Suprapubic skin (tissue), 4 donors: ENCODE results near the gene SST. TPM values are rescaled to one million over a fixed set of nuclear protein-coding genes. Genes with fewer than 3 reads are reported as not detected.

Source experiments
- DNase-seq, 2 donors: peaks; one replicate each; pipeline ENCODE4 v3.0.0-alpha.2; 2019; ENCODE audit warnings: low spot score in 2 of 2
- H3K27ac ChIP-seq: fragments of 200-600 bp; sonication (generic); one replicate; pipeline ENCODE4 v1.5.1; 2019
- H3K27me3 ChIP-seq: fragments of 200-600 bp; sonication (generic); one replicate; pipeline ENCODE4 v1.5.1; 2019
- H3K36me3 ChIP-seq: fragments of 200-600 bp; sonication (generic); one replicate; pipeline ENCODE4 v1.5.1; 2019
- H3K4me1 ChIP-seq: fragments of 200-600 bp; sonication (generic); one replicate; pipeline ENCODE4 v1.5.1; 2019
- H3K4me3 ChIP-seq: fragments of 200-600 bp; sonication (generic); one replicate; pipeline ENCODE4 v1.5.1; 2019; ENCODE audit warnings: mild to moderate bottlenecking
- H3K9me3 ChIP-seq: fragments of 200-600 bp; sonication (generic); one replicate; pipeline ENCODE4 v1.5.1; 2019
- CTCF ChIP-seq, 2 donors: fragments of 200-600 bp in 1 of 2; fragments of 450-650 bp in 1 of 2; sonication (generic) in 1 of 2; IDR thresholded peaks; one replicate each; pipeline ENCODE4 v1.5.1; 2016 to 2019; ENCODE audit warnings: antibody characterized with exemption in 2 of 2, mild to moderate bottlenecking in 1 of 2, moderate library complexity in 1 of 2
- EP300 ChIP-seq: sonication (generic); formaldehyde crosslinking; IDR thresholded peaks from one replicate; pipeline ENCODE4 v1.6.1; 2017; ENCODE audit warnings: antibody characterized with exemption
- POLR2A ChIP-seq, 2 donors: fragments of 450-650 bp; IDR thresholded peaks; one replicate each; pipeline ENCODE4 v1.6.1; 2017; ENCODE audit warnings: antibody characterized with exemption in 2 of 2, mild to moderate bottlenecking in 2 of 2, moderate library complexity in 2 of 2
- POLR2AphosphoS5 ChIP-seq, 3 donors: sonication (generic); formaldehyde crosslinking; IDR thresholded peaks; one replicate each; pipeline ENCODE4 v1.6.1; 2017; ENCODE audit warnings: antibody characterized with exemption in 3 of 3
- WGBS: methylation state at CpG from one replicate; pipeline ENCODE4 v1.1.5; 2018; 5-methylcytosine and 5-hydroxymethylcytosine counted together
- total RNA-seq, 4 donors: library from RNA; depleted of rRNA; stranded (reverse); fragments of >200 nt; gene quantifications; one replicate each; pipeline ENCODE4 v1.1.0, GENCODE V29; 2016

Gene SST
- total RNA-seq, 4 donors from 2014 or later, result 4.8 TPM; not detected in 3

- WGBS, result 55% methylated on average over 5 of the region's 5 CpGs
- H3K36me3 ChIP-seq, result no peaks in the 10 kb centered on the region
- peaks cover 5% of the 10 kb centered on the region for H3K27me3 ChIP-seq
- H3K27ac ChIP-seq, result no peak overlapping the region
- H3K4me3 ChIP-seq, result no peak overlapping the region
- DNase-seq, result no peak
- H3K9me3 ChIP-seq, result no peaks in the 10 kb centered on the region
- H3K4me1 ChIP-seq, result no peaks in the 10 kb centered on the region
- TF ChIP-seq EP300 (no peak), POLR2A (IDR thresholded peaks at IDR 0.05) (no peak)
Measured at GRCh38 chr3:187623285-187623814, 46.8 kb downstream of the SST start.

DNA sequence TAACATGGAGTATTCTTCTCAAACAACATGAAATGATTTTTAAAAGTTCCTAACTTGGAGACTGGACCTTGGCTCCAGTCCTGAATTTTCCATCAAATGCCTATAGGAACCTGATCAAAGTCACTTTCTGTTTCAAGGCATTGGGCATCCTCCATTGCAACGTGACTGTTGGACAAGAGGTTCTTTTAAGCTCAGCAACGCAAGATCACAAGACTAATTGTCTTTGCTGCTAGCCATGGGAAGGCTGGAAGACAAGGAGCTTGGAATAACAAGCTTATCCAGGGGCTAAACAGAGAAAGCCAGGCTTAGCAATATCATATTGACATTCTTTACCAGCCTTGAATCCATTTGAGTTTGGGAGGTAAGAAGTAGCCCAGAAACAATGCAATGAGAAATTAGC is 48.3 kb downstream of the SST start:
- Histone ChIP-seq H3K36me3 (no peaks in the 10 kb centered on the region), H3K4me1 (no peaks in the 10 kb centered on the region), H3K27ac (no peak overlapping the region), H3K9me3 (no peaks in the 10 kb centered on the region), H3K4me3 (no peak overlapping the region), H3K27me3 (peaks cover 5% of the 10 kb centered on the region)
- DNase-seq, result no peak
- no peak for TF ChIP-seq POLR2AphosphoS5 (IDR thresholded peaks at IDR 0.05)
- no peak for TF ChIP-seq POLR2A (IDR thresholded peaks at IDR 0.05)
- TF ChIP-seq EP300, result no peak
- TF ChIP-seq CTCF (IDR thresholded peaks at IDR 0.05), result no peak
- 71% methylated on average over 2 of the region's 2 CpGs for WGBS

DNA sequence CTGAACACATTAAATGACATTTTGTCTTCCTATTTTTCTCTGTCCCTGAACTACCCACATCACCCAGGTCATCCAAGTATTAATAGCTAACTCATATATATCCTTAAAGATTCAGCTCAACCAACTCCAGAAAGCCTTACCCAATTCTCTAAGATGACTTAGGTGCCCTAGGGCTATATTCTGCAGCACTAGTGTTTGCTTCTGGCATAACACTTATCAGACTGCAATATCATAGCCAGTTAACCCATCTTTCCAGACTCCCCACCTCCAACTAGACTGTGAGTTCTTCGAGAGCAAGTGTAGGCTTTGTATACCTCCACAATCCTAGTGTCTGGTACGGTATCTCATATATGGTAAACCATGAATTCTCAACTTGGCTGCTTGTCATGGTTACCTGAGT is 50.7 kb downstream of the SST start:
- Histone ChIP-seq H3K27me3 (peaks cover 5% of the 10 kb centered on the region), H3K4me3 (no peak overlapping the region), H3K4me1 (no peaks in the 10 kb centered on the region), H3K27ac (no peak overlapping the region), H3K36me3 (no peaks in the 10 kb centered on the region), H3K9me3 (no peaks in the 10 kb centered on the region)
- 89% methylated on average over 2 of the region's 2 CpGs for WGBS
- TF ChIP-seq CTCF (IDR thresholded peaks at IDR 0.05) (no peak), EP300 (no peak), POLR2AphosphoS5 (IDR thresholded peaks at IDR 0.05) (no peak), POLR2A (IDR thresholded peaks at IDR 0.05) (no peak)
- DNase-seq, result no peak

Other genes starting within 250 kb of the SST start
- gene RTP2, start 32.2 kb upstream of the SST start, total RNA-seq, result not detected
- 100 to 1,000 TPM; 203 to 661 (median 285) TPM for gene BCL6, start 75.1 kb upstream of the SST start, total RNA-seq